OCI-LY7 (cell line): ENCODE measurements around the gene PKLR.

Experiments used
- EZH2phosphoT487 ChIP-seq: fragments of 200-600 bp; sonication (generic); IDR thresholded peaks from 2 replicates; pipeline ENCODE4 v1.6.1; 2018; ENCODE audit warnings: low read depth, borderline replicate concordance, mild to moderate bottlenecking, mixed run types, antibody characterized with exemption, low read length, moderate library complexity, mixed read lengths
- TF ChIP-seq, protein P1 (sequence below): fragments of 200-600 bp; sonication (generic); conservative IDR thresholded peaks from 2 replicates; pipeline ENCODE4 v1.5.1; 2014; ENCODE audit warnings: mild to moderate bottlenecking, antibody characterized with exemption, low read length, moderate library complexity, mixed read lengths

DNA sequence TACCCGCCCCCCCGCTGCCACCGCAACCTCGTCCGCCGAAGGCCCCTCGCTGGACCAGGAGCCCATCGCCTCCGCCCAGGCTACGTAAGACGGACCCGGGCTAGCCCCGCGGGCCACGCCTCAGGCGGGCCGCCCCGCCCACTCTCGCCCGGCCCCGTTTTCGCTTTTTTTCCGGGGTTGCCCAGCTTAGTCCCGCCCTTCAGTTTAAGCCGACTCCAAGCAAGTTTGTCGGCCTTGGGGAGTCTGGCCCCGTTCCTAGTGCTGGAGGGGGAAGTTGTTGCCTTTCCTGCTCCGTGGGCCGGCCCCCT is 22.4 kb upstream of the PKLR start:
- TF ChIP-seq, protein P1, sequence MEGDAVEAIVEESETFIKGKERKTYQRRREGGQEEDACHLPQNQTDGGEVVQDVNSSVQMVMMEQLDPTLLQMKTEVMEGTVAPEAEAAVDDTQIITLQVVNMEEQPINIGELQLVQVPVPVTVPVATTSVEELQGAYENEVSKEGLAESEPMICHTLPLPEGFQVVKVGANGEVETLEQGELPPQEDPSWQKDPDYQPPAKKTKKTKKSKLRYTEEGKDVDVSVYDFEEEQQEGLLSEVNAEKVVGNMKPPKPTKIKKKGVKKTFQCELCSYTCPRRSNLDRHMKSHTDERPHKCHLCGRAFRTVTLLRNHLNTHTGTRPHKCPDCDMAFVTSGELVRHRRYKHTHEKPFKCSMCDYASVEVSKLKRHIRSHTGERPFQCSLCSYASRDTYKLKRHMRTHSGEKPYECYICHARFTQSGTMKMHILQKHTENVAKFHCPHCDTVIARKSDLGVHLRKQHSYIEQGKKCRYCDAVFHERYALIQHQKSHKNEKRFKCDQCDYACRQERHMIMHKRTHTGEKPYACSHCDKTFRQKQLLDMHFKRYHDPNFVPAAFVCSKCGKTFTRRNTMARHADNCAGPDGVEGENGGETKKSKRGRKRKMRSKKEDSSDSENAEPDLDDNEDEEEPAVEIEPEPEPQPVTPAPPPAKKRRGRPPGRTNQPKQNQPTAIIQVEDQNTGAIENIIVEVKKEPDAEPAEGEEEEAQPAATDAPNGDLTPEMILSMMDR = no peak
- no peak for TF ChIP-seq EZH2phosphoT487
